ENCODE data around the gene PHLDA2.

GRCh38 chr11:2885017-2885677 lies 44.1 kb downstream of the PHLDA2 start:
- no peak for TF ChIP-seq ZNF664 (tag by site-specific recombination; IDR thresholded peaks at IDR 0.05)
- TF ChIP-seq ZBTB48 (tag by site-specific recombination; IDR thresholded peaks at IDR 0.05): no peak
- TF ChIP-seq, protein P1, sequence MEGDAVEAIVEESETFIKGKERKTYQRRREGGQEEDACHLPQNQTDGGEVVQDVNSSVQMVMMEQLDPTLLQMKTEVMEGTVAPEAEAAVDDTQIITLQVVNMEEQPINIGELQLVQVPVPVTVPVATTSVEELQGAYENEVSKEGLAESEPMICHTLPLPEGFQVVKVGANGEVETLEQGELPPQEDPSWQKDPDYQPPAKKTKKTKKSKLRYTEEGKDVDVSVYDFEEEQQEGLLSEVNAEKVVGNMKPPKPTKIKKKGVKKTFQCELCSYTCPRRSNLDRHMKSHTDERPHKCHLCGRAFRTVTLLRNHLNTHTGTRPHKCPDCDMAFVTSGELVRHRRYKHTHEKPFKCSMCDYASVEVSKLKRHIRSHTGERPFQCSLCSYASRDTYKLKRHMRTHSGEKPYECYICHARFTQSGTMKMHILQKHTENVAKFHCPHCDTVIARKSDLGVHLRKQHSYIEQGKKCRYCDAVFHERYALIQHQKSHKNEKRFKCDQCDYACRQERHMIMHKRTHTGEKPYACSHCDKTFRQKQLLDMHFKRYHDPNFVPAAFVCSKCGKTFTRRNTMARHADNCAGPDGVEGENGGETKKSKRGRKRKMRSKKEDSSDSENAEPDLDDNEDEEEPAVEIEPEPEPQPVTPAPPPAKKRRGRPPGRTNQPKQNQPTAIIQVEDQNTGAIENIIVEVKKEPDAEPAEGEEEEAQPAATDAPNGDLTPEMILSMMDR (tag by site-specific recombination; IDR thresholded peaks at IDR 0.05): no peak; the same call in 1 of the 2 replicates
- no peak for TF ChIP-seq YY1 (tag by site-specific recombination; IDR thresholded peaks at IDR 0.05)
- TF ChIP-seq GLI4 (tag by site-specific recombination; IDR thresholded peaks at IDR 0.05): no peak
- no peak for TF ChIP-seq BCL6B (tag by site-specific recombination; IDR thresholded peaks at IDR 0.05)
- TF ChIP-seq, protein P2, sequence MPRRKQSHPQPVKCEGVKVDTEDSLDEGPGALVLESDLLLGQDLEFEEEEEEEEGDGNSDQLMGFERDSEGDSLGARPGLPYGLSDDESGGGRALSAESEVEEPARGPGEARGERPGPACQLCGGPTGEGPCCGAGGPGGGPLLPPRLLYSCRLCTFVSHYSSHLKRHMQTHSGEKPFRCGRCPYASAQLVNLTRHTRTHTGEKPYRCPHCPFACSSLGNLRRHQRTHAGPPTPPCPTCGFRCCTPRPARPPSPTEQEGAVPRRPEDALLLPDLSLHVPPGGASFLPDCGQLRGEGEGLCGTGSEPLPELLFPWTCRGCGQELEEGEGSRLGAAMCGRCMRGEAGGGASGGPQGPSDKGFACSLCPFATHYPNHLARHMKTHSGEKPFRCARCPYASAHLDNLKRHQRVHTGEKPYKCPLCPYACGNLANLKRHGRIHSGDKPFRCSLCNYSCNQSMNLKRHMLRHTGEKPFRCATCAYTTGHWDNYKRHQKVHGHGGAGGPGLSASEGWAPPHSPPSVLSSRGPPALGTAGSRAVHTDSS (tag by site-specific recombination; IDR thresholded peaks at IDR 0.05): no peak
- TF ChIP-seq ZFP3 (tag by site-specific recombination; IDR thresholded peaks at IDR 0.05; ENCODE audit: low read depth): no peak
